Aorta (tissue), 5 donors: ENCODE data around the gene CPE. TPM values are rescaled to one million over a fixed set of nuclear protein-coding genes. Genes with fewer than 3 reads are reported as not detected.

Source experiments
- ATAC-seq: fragments of 200-7000 bp; cut with Tn5 transposase; one replicate; pipeline ENCODE4 v1.9.1; 2022; ENCODE audit warnings: moderate library complexity; ENCODE audit not compliant: low FRiP score
- DNase-seq, 2 donors: peaks; one replicate each; pipeline ENCODE4 v3.0.0-alpha.2; 2020
- H3K27ac ChIP-seq, 2 donors: one replicate each; pipeline ENCODE4 v1.5.1; 2013; ENCODE audit warnings: low read length in 2 of 2, mild to moderate bottlenecking in 2 of 2, moderate library complexity in 2 of 2, control low read depth in 1 of 2, inconsistent platforms in 1 of 2, low read depth in 1 of 2
- H3K27me3 ChIP-seq, 2 donors: one replicate each; pipeline ENCODE4 v1.6.1; 2013; ENCODE audit warnings: control low read depth in 1 of 2, low read length in 1 of 2, mild to moderate bottlenecking in 1 of 2, moderate library complexity in 1 of 2; ENCODE audit not compliant: insufficient read depth in 2 of 2, control insufficient read depth in 1 of 2
- H3K36me3 ChIP-seq, 2 donors: one replicate each; pipeline ENCODE4 v1.6.1; 2013; ENCODE audit warnings: control low read depth in 1 of 2, low read length in 1 of 2, mild to moderate bottlenecking in 1 of 2; ENCODE audit not compliant: insufficient read depth in 2 of 2, control insufficient read depth in 1 of 2
- H3K4me1 ChIP-seq, 2 donors: one replicate each; pipeline ENCODE4 v1.6.1; 2013; ENCODE audit warnings: low read length in 2 of 2, control low read depth in 1 of 2, mild to moderate bottlenecking in 1 of 2, moderate library complexity in 1 of 2; ENCODE audit not compliant: insufficient read depth in 2 of 2, control insufficient read depth in 1 of 2
- H3K4me3 ChIP-seq, 2 donors: one replicate each; pipeline ENCODE4 v1.5.1; 2013; ENCODE audit warnings: low read length in 2 of 2, control low read depth in 1 of 2, mild to moderate bottlenecking in 1 of 2
- H3K9me3 ChIP-seq: one replicate; pipeline ENCODE4 v1.6.1; 2013; ENCODE audit warnings: mild to moderate bottlenecking, low read length; ENCODE audit not compliant: control insufficient read depth
- WGBS, 2 donors: extraction: QIAGEN DNeasy Blood & Tissue Kit; methylation state at CpG; one replicate each; pipeline ENCODE4 v1.1.7; 2013; 5-methylcytosine and 5-hydroxymethylcytosine counted together
- intact Hi-C, 2 donors: fragments of 100-400 bp; cut with DNase I; formaldehyde crosslinking; loops; one replicate each; pipeline versions ENCODE4 v1.14.2 to v1.15.0; 2022
- polyA plus RNA-seq, 2 donors: library from polyadenylated mRNA; stranded (reverse); fragments of 200-250 nt; gene quantifications; one replicate each; pipeline ENCODE4 v1.2.3, GENCODE V29; 2013
- total RNA-seq, 2 donors: library from RNA; stranded (reverse); fragmentation: NEBNext Ultra II Directional; extraction: Animal tissue kit (Norgen Biotek cat#: 25700); gene quantifications; one replicate each; pipeline ENCODE4 v1.2.1, GENCODE V29; 2021
- donor health status: healthy with polysubstance abuse.
- donor health status: Bipolar disorder and iron deficiency.
- donor health status: DM: no; HTN: no; CAD: no.
- donor health status: DM: no; HTN: no; CAD: no.
- donor health status: DM: yes; HTN: yes; CAD: no.

The CPE gene
- total and polyA plus RNA-seq, 4 donors: 256 to 443 (median 352) TPM

GRCh38 chr4:165508372-165509120 lies 129.7 kb downstream of the CPE start:
- no peaks in the 10 kb centered on the region for H3K9me3 ChIP-seq
- intact Hi-C loops: no loop called here
- no peaks in the 10 kb centered on the region for H3K36me3 ChIP-seq
- no peak overlapping the region for H3K4me3 ChIP-seq
- H3K27ac ChIP-seq: no peak overlapping the region
- ATAC-seq (no peak), DNase-seq (no peak)
- WGBS, 2 donors: 97 to 98% methylated on average over 6 of the region's 6 CpGs
- peaks cover 0 to 4% of the 10 kb centered on the region in 2 donors for H3K4me1 ChIP-seq
- no peaks in the 10 kb centered on the region for H3K27me3 ChIP-seq

GRCh38 chr4:165512424-165512823 lies 133.6 kb downstream of the CPE start:
- Histone ChIP-seq H3K4me3 (no peak overlapping the region), H3K27me3 (no peaks in the 10 kb centered on the region), H3K4me1 (peaks cover 0 to 4% of the 10 kb centered on the region in 2 donors), H3K27ac (no peak overlapping the region), H3K9me3 (no peaks in the 10 kb centered on the region), H3K36me3 (no peaks in the 10 kb centered on the region)
- 59 to 64% methylated on average over 5 of the region's 5 CpGs for WGBS, 2 donors
- DNase-seq (no peak), ATAC-seq (no peak)
- intact Hi-C loops: no loop called here

- no peaks in the 10 kb centered on the region for H3K36me3 ChIP-seq
- no peak overlapping the region for H3K4me3 ChIP-seq
- ATAC-seq (no peak), DNase-seq (no peak)
- H3K9me3 ChIP-seq: no peaks in the 10 kb centered on the region
- WGBS, 2 donors: 95 to 97% methylated on average over 2 of the region's 2 CpGs
- no peaks in the 10 kb centered on the region for H3K27me3 ChIP-seq
- peaks cover 0 to 4% of the 10 kb centered on the region in 2 donors for H3K4me1 ChIP-seq
- no peak overlapping the region for H3K27ac ChIP-seq
- intact Hi-C loops: no loop called here
These were observed 135.9 kb downstream of the CPE start for GRCh38 chr4:165514739-165515138.

GRCh38 chr4:165515201-165515600 lies 136.4 kb downstream of the CPE start:
- H3K36me3 ChIP-seq: no peaks in the 10 kb centered on the region
- DNase-seq (no peak), ATAC-seq (peak; percentile 16)
- 85 to 91% methylated on average over 2 of the region's 2 CpGs for WGBS, 2 donors
- intact Hi-C loops: no loop called here
- no peak overlapping the region for H3K4me3 ChIP-seq
- no peaks in the 10 kb centered on the region for H3K9me3 ChIP-seq
- peaks cover 0 to 2% of the 10 kb centered on the region in 2 donors for H3K4me1 ChIP-seq
- H3K27me3 ChIP-seq: no peaks in the 10 kb centered on the region
- H3K27ac ChIP-seq: no peak overlapping the region

- Histone ChIP-seq H3K4me1 (no peaks in the 10 kb centered on the region), H3K27me3 (no peaks in the 10 kb centered on the region), H3K36me3 (no peaks in the 10 kb centered on the region), H3K4me3 (no peak overlapping the region), H3K9me3 (no peaks in the 10 kb centered on the region), H3K27ac (no peak overlapping the region)
- intact Hi-C loops: no loop called here
- WGBS, 2 donors: 76 to 77% methylated on average over 6 of the region's 6 CpGs
- ATAC-seq: no peak
- no peak for DNase-seq
These were observed 137.5 kb downstream of the CPE start for GRCh38 chr4:165516281-165516833.

GRCh38 chr4:165517216-165517615 lies 138.4 kb downstream of the CPE start:
- H3K27ac ChIP-seq: no peak overlapping the region
- H3K9me3 ChIP-seq: no peaks in the 10 kb centered on the region
- H3K27me3 ChIP-seq: no peaks in the 10 kb centered on the region
- intact Hi-C loops: no loop called here
- WGBS, 2 donors: 26 to 35% methylated on average over 1 of the region's 1 CpG
- ATAC-seq: no peak
- H3K4me3 ChIP-seq: no peak overlapping the region
- H3K4me1 ChIP-seq: no peaks in the 10 kb centered on the region
- H3K36me3 ChIP-seq: no peaks in the 10 kb centered on the region
- no peak for DNase-seq

GRCh38 chr4:165518024-165518616 lies 139.3 kb downstream of the CPE start:
- Histone ChIP-seq H3K9me3 (no peaks in the 10 kb centered on the region), H3K36me3 (no peaks in the 10 kb centered on the region), H3K4me1 (no peaks in the 10 kb centered on the region), H3K27me3 (no peaks in the 10 kb centered on the region), H3K4me3 (no peak overlapping the region), H3K27ac (no peak overlapping the region)
- DNase-seq: no peak
- intact Hi-C loops: no loop called here
- no peak for ATAC-seq
- WGBS, 2 donors: 91 to 95% methylated on average over 1 of the region's 1 CpG

GRCh38 chr4:165518686-165519085 lies 139.9 kb downstream of the CPE start:
- DNase-seq: no peak
- intact Hi-C loops: no loop called here
- no peak overlapping the region for H3K27ac ChIP-seq
- H3K4me3 ChIP-seq: no peak overlapping the region
- H3K4me1 ChIP-seq: no peaks in the 10 kb centered on the region
- no peak for ATAC-seq
- H3K36me3 ChIP-seq: no peaks in the 10 kb centered on the region
- no peaks in the 10 kb centered on the region for H3K27me3 ChIP-seq
- H3K9me3 ChIP-seq: no peaks in the 10 kb centered on the region
- WGBS, 2 donors: 90 to 93% methylated on average over 1 of the region's 1 CpG

- Histone ChIP-seq H3K27me3 (no peaks in the 10 kb centered on the region), H3K36me3 (no peaks in the 10 kb centered on the region), H3K4me3 (no peak overlapping the region), H3K4me1 (no peaks in the 10 kb centered on the region), H3K9me3 (no peaks in the 10 kb centered on the region), H3K27ac (no peak overlapping the region)
- intact Hi-C loops: no loop called here
- ATAC-seq (no peak), DNase-seq (no peak)
These were observed 140.8 kb downstream of the CPE start for GRCh38 chr4:165519591-165519990.
